Right lung (tissue), 5 donors: ENCODE measurements around the gene GALNT12. TPM values are rescaled to one million over a fixed set of nuclear protein-coding genes. Genes with fewer than 3 reads are reported as not detected.

ENCODE experiments used
- DNase-seq, 2 donors: peaks; one replicate each; pipeline ENCODE4 v3.0.0-alpha.2; 2013
- polyA plus RNA-seq, 5 donors: library from polyadenylated mRNA; unstranded; fragments of 120-200 nt; gene quantifications; one replicate each; pipeline versions ENCODE4 v1.2.1 to v1.2.3, GENCODE V29; 2013; ENCODE audit warnings: inconsistent platforms in 1 of 5, low replicate concordance in 1 of 5; ENCODE audit not compliant: insufficient read length in 5 of 5, insufficient read depth in 1 of 5

The GALNT12 gene
- polyA plus RNA-seq, 5 donors = 16.2 to 22.1 (median 21.0) TPM

DNA sequence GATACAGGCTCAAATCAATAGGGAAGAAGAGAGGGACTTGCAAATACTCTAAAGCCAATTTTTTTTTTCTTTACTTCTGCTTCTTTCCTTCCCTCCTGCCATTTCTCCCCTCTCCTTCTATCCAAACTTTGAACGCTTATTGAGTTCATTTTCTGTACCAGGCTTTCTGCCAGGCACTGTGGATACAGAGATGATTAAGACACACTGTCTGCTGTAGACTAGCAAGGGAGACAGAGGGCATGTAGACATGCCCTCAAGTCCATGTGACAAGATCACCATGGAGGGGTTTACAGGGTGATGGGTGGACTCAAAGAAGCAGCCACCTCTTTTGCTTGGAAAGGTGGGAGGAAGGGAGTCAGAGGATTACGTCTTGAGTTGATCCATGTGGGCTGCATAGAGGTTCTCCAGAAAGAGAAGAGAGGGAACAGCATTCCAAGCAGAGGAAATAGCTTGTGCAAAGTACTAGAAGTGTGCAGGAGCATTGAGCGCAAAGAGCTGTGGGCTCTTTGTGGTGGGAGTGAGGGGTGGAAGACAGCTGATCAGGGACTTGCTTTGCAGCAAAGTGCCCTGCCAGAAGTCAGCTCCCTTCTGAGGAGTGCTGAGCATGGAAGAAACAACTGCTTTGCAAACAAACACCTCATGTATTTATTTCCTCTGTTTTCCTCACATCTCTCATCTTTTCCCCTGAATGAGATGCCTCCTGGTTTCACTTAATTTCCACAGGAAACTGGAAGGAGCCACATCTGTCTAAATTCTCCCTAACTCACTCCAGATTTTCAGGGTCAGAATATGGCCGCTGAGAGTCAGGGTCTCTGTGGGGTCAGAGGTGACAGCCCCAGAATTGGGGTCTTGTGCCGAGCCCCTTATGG, 71.9 kb downstream of the GALNT12 start:
- DNase-seq = no peak

- DNase-seq = no peak
These were observed 72.5 kb downstream of the GALNT12 start for GRCh38 chr9:98879963-98880310.

- no peak for DNase-seq
These were observed 73.0 kb downstream of the GALNT12 start for GRCh38 chr9:98880311-98881015.

DNA sequence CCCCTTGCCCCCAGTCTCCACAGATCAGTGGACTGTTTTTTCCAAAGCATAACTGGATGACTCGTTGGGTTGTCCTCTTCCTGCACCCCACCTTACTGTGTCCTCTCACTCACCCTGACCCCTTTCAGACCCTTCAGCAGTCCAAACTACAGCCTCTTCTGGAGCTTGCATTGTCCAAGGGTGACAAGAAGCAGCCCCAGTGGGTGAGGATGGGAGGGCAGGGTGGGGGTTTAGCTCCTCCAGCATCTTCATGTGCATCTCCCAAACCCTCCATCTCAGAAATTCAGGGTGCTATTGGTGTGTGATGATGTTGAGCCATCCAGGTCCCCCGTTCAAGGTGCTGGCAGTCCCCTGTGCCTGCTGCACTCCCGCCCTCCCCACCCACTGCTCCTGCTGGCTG, 73.9 kb downstream of the GALNT12 start:
- DNase-seq = no peak

DNA sequence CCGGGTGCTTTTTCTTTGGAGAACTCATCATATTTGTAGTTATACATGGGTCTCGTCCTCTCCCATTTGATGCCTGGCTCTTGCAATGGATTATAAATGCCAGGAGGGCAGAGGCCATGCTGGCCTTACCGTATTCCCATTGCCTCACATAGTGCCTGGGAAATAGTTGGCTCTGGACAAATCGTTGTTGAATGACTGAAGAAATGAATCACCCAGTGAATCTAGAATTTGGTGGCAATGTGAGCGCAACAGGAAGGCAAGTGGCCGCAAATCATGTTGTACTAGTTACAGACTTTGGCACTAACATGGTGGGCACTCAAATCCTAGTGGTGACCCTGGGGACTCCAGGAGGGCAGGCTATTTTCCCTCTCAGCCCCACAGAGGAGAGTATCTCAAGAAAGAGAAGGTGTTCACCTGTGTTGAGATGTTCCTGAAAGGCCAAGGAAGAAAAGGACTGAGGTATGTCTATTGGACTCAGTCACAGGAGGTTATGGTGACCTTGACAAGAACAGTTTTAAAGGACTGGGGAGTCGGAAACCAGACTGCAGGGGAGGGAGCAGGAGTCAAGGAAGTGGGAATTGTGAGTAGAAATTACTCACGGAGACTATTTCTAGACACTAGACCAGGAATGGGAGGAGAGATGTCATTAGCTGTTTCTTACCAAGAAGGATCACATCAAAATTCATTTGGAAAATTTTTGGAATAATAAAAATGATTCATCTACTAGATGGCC, 74.5 kb downstream of the GALNT12 start:
- DNase-seq = no peak

GRCh38 chr9:98882569-98882923, 75.1 kb downstream of the GALNT12 start:
- no peak for DNase-seq

- DNase-seq = no peak
These were observed 75.8 kb downstream of the GALNT12 start for GRCh38 chr9:98883276-98883675.

- DNase-seq = no peak
These were observed 77.4 kb downstream of the GALNT12 start for GRCh38 chr9:98884849-98885248.

DNA sequence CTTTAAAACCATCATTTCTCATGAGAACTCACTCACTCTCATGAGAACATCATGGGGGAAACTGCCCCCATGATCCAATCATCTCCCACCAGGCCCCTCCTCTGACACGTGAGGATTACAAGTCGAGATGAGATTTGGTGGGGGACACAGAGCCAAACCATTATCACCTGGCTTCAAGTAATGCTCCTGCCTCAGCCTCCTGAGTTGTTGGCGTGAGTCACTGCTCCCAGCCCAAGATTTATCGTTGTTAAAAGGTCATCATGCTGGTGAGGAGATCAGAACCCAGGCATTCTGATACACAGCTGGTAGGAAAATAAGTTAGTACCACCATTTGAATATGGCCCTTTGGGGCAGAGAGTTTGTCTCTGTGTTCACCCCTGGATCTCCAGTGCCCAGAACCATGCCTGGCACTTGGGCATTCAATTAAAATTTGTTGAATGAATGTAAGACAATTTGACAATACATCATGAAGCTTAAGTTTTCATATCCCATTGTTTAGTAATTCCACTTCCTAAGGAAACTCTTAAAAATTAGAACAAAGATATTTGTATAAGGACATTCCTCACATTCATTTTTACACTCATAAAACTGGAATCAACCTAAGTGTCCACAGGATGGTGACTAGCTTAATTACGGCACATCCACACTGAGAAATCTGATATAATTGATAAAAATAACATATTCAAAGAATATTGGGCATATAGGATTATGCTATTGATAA, 78.3 kb downstream of the GALNT12 start:
- no peak for DNase-seq

DNA sequence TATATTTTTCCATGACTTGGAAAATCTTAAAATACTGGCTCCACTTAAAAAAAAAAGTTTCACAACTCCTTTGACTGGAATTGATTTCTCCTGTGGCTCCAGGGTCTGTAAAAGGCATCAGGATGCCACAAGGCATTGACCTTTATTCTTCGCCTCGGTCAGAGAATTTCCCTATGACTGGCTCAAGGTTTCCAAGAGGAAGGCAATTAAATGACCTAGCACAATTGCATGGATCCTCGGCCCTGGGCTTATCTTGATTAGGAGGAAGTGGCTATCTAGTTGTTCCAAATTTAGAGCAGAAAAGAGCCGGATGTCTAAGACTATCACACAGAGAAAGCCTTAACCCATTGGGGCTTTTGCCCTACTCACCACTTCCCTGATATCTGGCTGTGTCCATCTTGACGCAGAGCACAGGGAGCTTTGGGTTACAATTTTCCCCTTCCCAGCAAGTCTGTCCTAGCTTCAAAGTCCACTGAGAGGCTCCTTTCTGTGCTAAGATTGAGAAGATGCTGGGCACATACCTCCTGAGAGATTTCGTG, 79.3 kb downstream of the GALNT12 start:
- no peak for DNase-seq

GRCh38 chr9:98887918-98888510, 80.5 kb downstream of the GALNT12 start:
- no peak for DNase-seq

- DNase-seq = no peak
These were observed 81.4 kb downstream of the GALNT12 start for GRCh38 chr9:98888801-98889421.

- no peak for DNase-seq
These were observed 82.8 kb downstream of the GALNT12 start for GRCh38 chr9:98890256-98890655.

- no peak for DNase-seq
These were observed 84.8 kb downstream of the GALNT12 start for GRCh38 chr9:98892288-98892687.

- no peak for DNase-seq
These were observed 85.2 kb downstream of the GALNT12 start for GRCh38 chr9:98892690-98893089.

- DNase-seq = no peak
These were observed 86.7 kb downstream of the GALNT12 start for GRCh38 chr9:98894171-98894570.

GRCh38 chr9:98894761-98895160, 87.3 kb downstream of the GALNT12 start:
- DNase-seq = no peak

GRCh38 chr9:98896632-98897031, 89.2 kb downstream of the GALNT12 start:
- DNase-seq = no peak

DNA sequence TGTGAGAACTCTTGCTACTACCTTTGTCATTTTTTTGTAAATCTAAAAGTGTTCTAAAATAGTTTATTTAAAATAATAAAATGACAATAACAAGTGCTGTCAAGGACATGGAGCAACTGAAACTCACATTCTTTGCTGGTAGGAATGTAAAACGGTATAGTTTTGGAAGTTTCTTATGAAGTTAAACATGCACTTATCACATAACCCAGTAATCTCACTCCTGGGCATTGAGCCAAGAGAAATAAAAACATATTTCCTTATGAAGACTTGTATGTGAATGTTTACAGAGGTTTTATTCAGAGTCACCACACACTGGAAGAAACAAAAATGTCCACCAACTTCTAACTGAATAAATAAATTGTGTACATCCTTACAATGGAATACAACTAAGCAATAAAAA, 90.3 kb downstream of the GALNT12 start:
- no peak for DNase-seq

- DNase-seq = no peak
These were observed 92.1 kb downstream of the GALNT12 start for GRCh38 chr9:98899408-98900056.
